PC-9 (cell line): Measurements from ENCODE around the gene PRDM16.

Source experiments
- EZH2 ChIP-seq: fragments of 200-600 bp; sonication (generic); IDR thresholded peaks from 2 replicates; pipeline ENCODE4 v1.8.0; 2017; ENCODE audit warnings: antibody characterized with exemption, low read depth
- TF ChIP-seq, protein P1 (sequence below): fragments of 200-600 bp; sonication (generic); conservative IDR thresholded peaks from 2 replicates; pipeline ENCODE4 v1.6.1; 2017; ENCODE audit warnings: mixed run types, antibody characterized with exemption, mild to moderate bottlenecking, moderate library complexity

DNA sequence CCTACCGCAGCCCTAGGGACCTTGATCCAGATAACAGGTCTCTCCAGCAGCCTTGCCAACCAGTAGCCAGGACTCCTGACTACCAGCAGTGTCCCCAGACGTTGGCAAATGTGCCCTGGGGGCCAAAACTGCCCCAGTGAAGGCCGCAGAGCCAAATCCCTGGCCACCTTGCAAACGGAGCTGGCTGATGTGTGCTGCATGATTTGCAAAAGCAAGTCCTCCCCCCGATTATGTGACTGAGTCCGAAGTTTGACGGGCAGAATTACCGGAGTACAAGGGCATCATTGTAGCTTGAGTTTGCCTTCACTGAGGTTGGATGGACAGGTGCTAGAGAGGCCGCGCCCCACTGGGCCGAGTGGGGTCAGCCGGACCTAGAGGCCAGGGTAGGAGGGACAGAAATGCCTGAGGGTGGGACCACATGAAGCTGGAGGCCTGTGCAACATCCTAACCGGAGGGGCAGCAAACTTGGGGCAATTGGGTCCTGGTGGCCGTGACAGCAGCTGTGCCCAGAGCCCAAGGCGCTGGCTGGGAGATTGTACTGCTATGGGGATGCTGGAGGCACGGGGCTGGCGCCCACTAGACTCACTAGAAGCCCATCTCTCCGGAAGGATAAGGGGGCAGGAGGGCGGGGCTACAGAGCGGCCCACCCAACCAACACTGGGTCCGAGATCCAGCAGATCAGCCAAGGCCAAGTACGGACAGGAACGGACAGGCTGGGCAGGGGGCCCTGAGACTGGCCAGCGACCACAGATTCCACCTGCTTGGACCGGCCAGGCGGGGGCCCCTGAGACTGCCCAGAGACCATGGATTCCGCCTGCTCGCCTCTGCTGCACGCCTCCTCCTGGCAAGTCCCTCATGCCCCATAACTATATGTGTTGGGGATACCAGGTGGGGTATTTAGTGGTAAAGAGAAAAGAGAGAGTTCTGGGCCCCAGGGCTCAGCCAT is 388.2 kb downstream of the PRDM16 start:
- TF ChIP-seq EZH2 = no peak
- TF ChIP-seq, protein P1, sequence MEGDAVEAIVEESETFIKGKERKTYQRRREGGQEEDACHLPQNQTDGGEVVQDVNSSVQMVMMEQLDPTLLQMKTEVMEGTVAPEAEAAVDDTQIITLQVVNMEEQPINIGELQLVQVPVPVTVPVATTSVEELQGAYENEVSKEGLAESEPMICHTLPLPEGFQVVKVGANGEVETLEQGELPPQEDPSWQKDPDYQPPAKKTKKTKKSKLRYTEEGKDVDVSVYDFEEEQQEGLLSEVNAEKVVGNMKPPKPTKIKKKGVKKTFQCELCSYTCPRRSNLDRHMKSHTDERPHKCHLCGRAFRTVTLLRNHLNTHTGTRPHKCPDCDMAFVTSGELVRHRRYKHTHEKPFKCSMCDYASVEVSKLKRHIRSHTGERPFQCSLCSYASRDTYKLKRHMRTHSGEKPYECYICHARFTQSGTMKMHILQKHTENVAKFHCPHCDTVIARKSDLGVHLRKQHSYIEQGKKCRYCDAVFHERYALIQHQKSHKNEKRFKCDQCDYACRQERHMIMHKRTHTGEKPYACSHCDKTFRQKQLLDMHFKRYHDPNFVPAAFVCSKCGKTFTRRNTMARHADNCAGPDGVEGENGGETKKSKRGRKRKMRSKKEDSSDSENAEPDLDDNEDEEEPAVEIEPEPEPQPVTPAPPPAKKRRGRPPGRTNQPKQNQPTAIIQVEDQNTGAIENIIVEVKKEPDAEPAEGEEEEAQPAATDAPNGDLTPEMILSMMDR = no peak
